ENCODE measurements around the gene PCCB.

DNA sequence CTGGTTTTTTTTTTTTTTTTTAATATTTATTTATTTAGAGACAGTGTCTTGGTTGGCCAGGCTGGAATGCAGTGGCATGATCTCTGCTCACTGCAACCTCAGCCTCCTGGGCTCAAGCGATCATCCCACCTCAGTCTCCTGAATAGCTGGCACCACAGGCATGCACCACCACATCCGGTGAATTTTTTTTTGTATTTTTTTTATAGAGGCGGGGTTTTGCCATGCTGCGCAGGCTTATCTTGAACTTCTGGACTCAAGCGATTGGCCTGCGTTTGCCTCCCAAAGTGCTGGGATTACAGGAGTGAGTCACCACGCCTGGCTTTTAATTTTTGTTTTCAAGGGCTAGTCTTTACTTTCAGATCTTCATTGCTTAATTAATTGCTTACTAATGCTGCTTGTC, 13.1 kb downstream of the PCCB start:
- no peak for TF ChIP-seq POLR2A (IDR thresholded peaks at IDR 0.05)
- TF ChIP-seq, protein P1, sequence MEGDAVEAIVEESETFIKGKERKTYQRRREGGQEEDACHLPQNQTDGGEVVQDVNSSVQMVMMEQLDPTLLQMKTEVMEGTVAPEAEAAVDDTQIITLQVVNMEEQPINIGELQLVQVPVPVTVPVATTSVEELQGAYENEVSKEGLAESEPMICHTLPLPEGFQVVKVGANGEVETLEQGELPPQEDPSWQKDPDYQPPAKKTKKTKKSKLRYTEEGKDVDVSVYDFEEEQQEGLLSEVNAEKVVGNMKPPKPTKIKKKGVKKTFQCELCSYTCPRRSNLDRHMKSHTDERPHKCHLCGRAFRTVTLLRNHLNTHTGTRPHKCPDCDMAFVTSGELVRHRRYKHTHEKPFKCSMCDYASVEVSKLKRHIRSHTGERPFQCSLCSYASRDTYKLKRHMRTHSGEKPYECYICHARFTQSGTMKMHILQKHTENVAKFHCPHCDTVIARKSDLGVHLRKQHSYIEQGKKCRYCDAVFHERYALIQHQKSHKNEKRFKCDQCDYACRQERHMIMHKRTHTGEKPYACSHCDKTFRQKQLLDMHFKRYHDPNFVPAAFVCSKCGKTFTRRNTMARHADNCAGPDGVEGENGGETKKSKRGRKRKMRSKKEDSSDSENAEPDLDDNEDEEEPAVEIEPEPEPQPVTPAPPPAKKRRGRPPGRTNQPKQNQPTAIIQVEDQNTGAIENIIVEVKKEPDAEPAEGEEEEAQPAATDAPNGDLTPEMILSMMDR (IDR thresholded peaks at IDR 0.05), result no peak

Measured in right lobe of liver (tissue), 4 donors.